ENCODE measurements around the gene HOXA9.

Gene HOXA9

GRCh38 chr7:27203365-27203953 lies 38.1 kb upstream of the HOXA9 start:
- TF ChIP-seq CTCF (IDR thresholded peaks at IDR 0.05): no peak

- no peak for TF ChIP-seq CTCF (IDR thresholded peaks at IDR 0.05)
These were observed 37.5 kb upstream of the HOXA9 start for GRCh38 chr7:27202862-27203134.

- TF ChIP-seq CTCF (IDR thresholded peaks at IDR 0.05): no peak
These were observed 36.9 kb upstream of the HOXA9 start for GRCh38 chr7:27202018-27202861.

- no peak for TF ChIP-seq CTCF (IDR thresholded peaks at IDR 0.05)
These were observed 36.3 kb upstream of the HOXA9 start for GRCh38 chr7:27201580-27202017.

- no peak for TF ChIP-seq CTCF (IDR thresholded peaks at IDR 0.05)
These were observed 35.6 kb upstream of the HOXA9 start for GRCh38 chr7:27200761-27201579.

GRCh38 chr7:27199849-27200760 lies 34.8 kb upstream of the HOXA9 start, which contains the start of gene HOXA13:
Gene HOXA13, minus strand, starts transcription at chr7:27200091. Its CDS starts 14 bp downstream, at chr7:27200077.
- TF ChIP-seq CTCF (IDR thresholded peaks at IDR 0.05): no peak
